HEK293 (cell line): ENCODE data around the gene SLC13A3.

Experiments used
- GFI1B ChIP-seq: fragments of 450-650 bp; formaldehyde crosslinking; IDR thresholded peaks from 2 replicates; pipeline ENCODE4 v1.5.1; 2016; ENCODE audit warnings: missing biosample characterization, missing genetic modification characterization
- GLIS2 ChIP-seq: fragments of 450-650 bp; formaldehyde crosslinking; IDR thresholded peaks from 2 replicates; pipeline ENCODE4 v1.5.1; 2016; ENCODE audit warnings: missing biosample characterization, missing genetic modification characterization
- KLF1 ChIP-seq: fragments of 450-650 bp; formaldehyde crosslinking; IDR thresholded peaks from 2 replicates; pipeline ENCODE4 v1.5.1; 2016; ENCODE audit warnings: missing biosample characterization, missing genetic modification characterization
- KLF16 ChIP-seq: fragments of 450-650 bp; formaldehyde crosslinking; IDR thresholded peaks from 2 replicates; pipeline ENCODE4 v1.5.1; 2017; ENCODE audit warnings: missing biosample characterization, missing genetic modification characterization
- OVOL3 ChIP-seq: fragments of 450-650 bp; formaldehyde crosslinking; IDR thresholded peaks from 2 replicates; pipeline ENCODE4 v1.5.1; 2016; ENCODE audit warnings: missing biosample characterization, missing genetic modification characterization
- SALL2 ChIP-seq: fragments of 450-650 bp; formaldehyde crosslinking; IDR thresholded peaks from 2 replicates; pipeline ENCODE4 v1.5.0; 2017; ENCODE audit warnings: missing biosample characterization, mild to moderate bottlenecking, missing genetic modification characterization, borderline replicate concordance
- SP3 ChIP-seq: fragments of 450-650 bp; formaldehyde crosslinking; IDR thresholded peaks from 2 replicates; pipeline ENCODE4 v1.5.1; 2016; ENCODE audit warnings: missing biosample characterization, missing genetic modification characterization
- ZBTB20 ChIP-seq: fragments of 450-650 bp; formaldehyde crosslinking; IDR thresholded peaks from 2 replicates; pipeline ENCODE4 v1.5.1; 2016; ENCODE audit warnings: missing biosample characterization, missing genetic modification characterization
- ZFP37 ChIP-seq: fragments of 450-650 bp; formaldehyde crosslinking; IDR thresholded peaks from 2 replicates; pipeline ENCODE4 v1.5.1; 2016; ENCODE audit warnings: missing biosample characterization, missing genetic modification characterization
- ZIC2 ChIP-seq: fragments of 450-650 bp; formaldehyde crosslinking; IDR thresholded peaks from 2 replicates; pipeline ENCODE4 v1.5.1; 2016; ENCODE audit warnings: missing biosample characterization, missing genetic modification characterization
- ZNF121 ChIP-seq: fragments of 450-650 bp; formaldehyde crosslinking; IDR thresholded peaks from 2 replicates; pipeline ENCODE4 v1.5.1; 2016; ENCODE audit warnings: missing biosample characterization, missing genetic modification characterization
- ZNF148 ChIP-seq: fragments of 450-650 bp; formaldehyde crosslinking; IDR thresholded peaks from 2 replicates; pipeline ENCODE4 v1.5.0; 2017; ENCODE audit warnings: missing biosample characterization, missing genetic modification characterization, borderline replicate concordance
- ZNF169 ChIP-seq: fragments of 450-650 bp; formaldehyde crosslinking; IDR thresholded peaks from 2 replicates; pipeline ENCODE4 v1.5.1; 2016; ENCODE audit warnings: missing biosample characterization, missing genetic modification characterization
- ZNF174 ChIP-seq: fragments of 450-650 bp; formaldehyde crosslinking; IDR thresholded peaks from 2 replicates; pipeline ENCODE4 v1.5.0; 2017; ENCODE audit warnings: missing biosample characterization, mild to moderate bottlenecking, missing genetic modification characterization
- ZNF221 ChIP-seq: fragments of 450-650 bp; formaldehyde crosslinking; IDR thresholded peaks from 2 replicates; pipeline ENCODE4 v1.5.1; 2017; ENCODE audit warnings: missing biosample characterization, missing genetic modification characterization, borderline replicate concordance
- ZNF223 ChIP-seq: fragments of 450-650 bp; formaldehyde crosslinking; IDR thresholded peaks from 2 replicates; pipeline ENCODE4 v1.5.1; 2016; ENCODE audit warnings: missing biosample characterization, missing genetic modification characterization
- ZNF248 ChIP-seq: fragments of 450-650 bp; formaldehyde crosslinking; IDR thresholded peaks from 2 replicates; pipeline ENCODE4 v1.5.1; 2017; ENCODE audit warnings: missing biosample characterization, missing genetic modification characterization
- ZNF302 ChIP-seq: fragments of 450-650 bp; formaldehyde crosslinking; IDR thresholded peaks from 2 replicates; pipeline ENCODE4 v1.5.1; 2016; ENCODE audit warnings: missing biosample characterization, missing genetic modification characterization, low read depth
- ZNF335 ChIP-seq: fragments of 450-650 bp; formaldehyde crosslinking; conservative IDR thresholded peaks from 2 replicates; pipeline ENCODE4 v1.5.1; 2016; ENCODE audit warnings: missing biosample characterization, missing genetic modification characterization
- ZNF37A ChIP-seq: fragments of 450-650 bp; IDR thresholded peaks from 2 replicates; pipeline ENCODE4 v1.5.1; 2018; ENCODE audit warnings: missing biosample characterization, missing genetic modification characterization
- ZNF529 ChIP-seq: fragments of 450-650 bp; formaldehyde crosslinking; IDR thresholded peaks from 2 replicates; pipeline ENCODE4 v1.5.1; 2017; ENCODE audit warnings: missing genetic modification characterization, missing biosample characterization; ENCODE audit not compliant: insufficient replicate concordance
- ZNF530 ChIP-seq: fragments of 450-650 bp; formaldehyde crosslinking; IDR thresholded peaks from 2 replicates; pipeline ENCODE4 v1.5.1; 2016; ENCODE audit warnings: low read depth, missing biosample characterization, missing genetic modification characterization
- ZNF560 ChIP-seq: fragments of 450-650 bp; formaldehyde crosslinking; IDR thresholded peaks from 2 replicates; pipeline ENCODE4 v1.5.1; 2017; ENCODE audit warnings: missing biosample characterization, missing genetic modification characterization, borderline replicate concordance
- ZNF596 ChIP-seq: fragments of 450-650 bp; IDR thresholded peaks from 2 replicates; pipeline ENCODE4 v1.5.0; 2018; ENCODE audit warnings: missing biosample characterization, mild to moderate bottlenecking, missing genetic modification characterization, moderate library complexity
- ZNF610 ChIP-seq: fragments of 450-650 bp; formaldehyde crosslinking; IDR thresholded peaks from 2 replicates; pipeline ENCODE4 v1.5.1; 2016; ENCODE audit warnings: missing biosample characterization, missing genetic modification characterization, borderline replicate concordance
- ZNF621 ChIP-seq: fragments of 450-650 bp; formaldehyde crosslinking; IDR thresholded peaks from 2 replicates; pipeline ENCODE4 v1.5.1; 2017; ENCODE audit warnings: missing biosample characterization, missing genetic modification characterization
- ZNF624 ChIP-seq: fragments of 450-650 bp; formaldehyde crosslinking; IDR thresholded peaks from 2 replicates; pipeline ENCODE4 v1.5.1; 2017; ENCODE audit warnings: missing biosample characterization, missing genetic modification characterization
- ZNF654 ChIP-seq: fragments of 450-650 bp; formaldehyde crosslinking; IDR thresholded peaks from 2 replicates; pipeline ENCODE4 v1.5.1; 2016; ENCODE audit warnings: low read depth, missing biosample characterization, missing genetic modification characterization
- ZNF658 ChIP-seq: fragments of 450-650 bp; formaldehyde crosslinking; IDR thresholded peaks from 2 replicates; pipeline ENCODE4; 2016; ENCODE audit warnings: missing biosample characterization, missing genetic modification characterization
- ZNF664 ChIP-seq: fragments of 450-650 bp; formaldehyde crosslinking; IDR thresholded peaks from 2 replicates; pipeline ENCODE4 v1.5.1; 2016; ENCODE audit warnings: missing biosample characterization, missing genetic modification characterization
- ZNF747 ChIP-seq: fragments of 450-650 bp; formaldehyde crosslinking; IDR thresholded peaks from 2 replicates; pipeline ENCODE4 v1.5.1; 2016; ENCODE audit warnings: missing biosample characterization, missing genetic modification characterization
- ZNF792 ChIP-seq: fragments of 450-650 bp; formaldehyde crosslinking; IDR thresholded peaks from 2 replicates; pipeline ENCODE4 v1.5.1; 2016; ENCODE audit warnings: missing biosample characterization, missing genetic modification characterization
- TF ChIP-seq, protein P1 (sequence below): fragments of 450-650 bp; formaldehyde crosslinking; IDR thresholded peaks from 2 replicates; pipeline ENCODE4 v1.5.1; 2016; ENCODE audit warnings: missing biosample characterization, missing genetic modification characterization
- TF ChIP-seq, protein P2 (sequence below): fragments of 450-650 bp; formaldehyde crosslinking; IDR thresholded peaks from 2 replicates; pipeline ENCODE4 v1.5.1; 2017; ENCODE audit warnings: missing biosample characterization, missing genetic modification characterization
- TF ChIP-seq, protein P3 (sequence below): fragments of 450-650 bp; formaldehyde crosslinking; IDR thresholded peaks from 2 replicates; pipeline ENCODE4 v1.5.1; 2016; ENCODE audit warnings: missing biosample characterization, missing genetic modification characterization

Gene SLC13A3

DNA sequence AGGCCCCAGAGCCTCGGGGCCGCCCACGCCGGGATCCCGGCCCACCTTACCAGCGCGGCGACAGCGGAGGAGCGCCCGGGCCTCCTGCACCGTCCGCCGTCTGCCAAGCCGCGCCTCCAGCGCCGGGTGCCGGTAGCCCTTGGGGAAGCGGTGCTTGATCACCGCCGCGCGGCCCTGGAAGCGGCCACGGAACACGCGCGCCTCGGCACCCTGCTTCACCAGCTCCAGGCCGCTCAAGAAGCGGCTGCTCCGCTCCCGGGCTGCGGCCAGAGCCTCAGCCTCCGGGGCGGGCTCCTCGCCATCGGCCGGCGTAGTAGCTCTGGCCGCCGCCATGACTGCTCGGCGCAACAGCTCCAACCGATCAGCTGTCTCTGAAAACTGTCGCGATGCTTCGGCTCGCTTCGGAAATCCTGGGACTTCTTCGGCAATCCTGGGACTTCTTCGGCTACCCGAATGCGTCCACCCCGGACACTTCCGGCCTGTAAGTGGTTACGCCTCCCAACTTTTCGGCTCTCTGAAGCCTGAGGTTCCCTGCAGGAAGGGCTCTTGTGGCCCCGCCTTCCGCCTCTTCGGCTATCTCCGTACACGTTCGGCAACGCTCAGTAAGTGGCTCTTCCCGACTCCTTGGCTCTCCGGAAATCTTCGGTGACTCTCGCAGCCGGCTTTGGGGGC lies 38.0 kb upstream of the SLC13A3 start, which contains the start of gene TP53RK (continued):
- peak; percentile 80 for TF ChIP-seq KLF16 (tag by site-specific recombination)
- TF ChIP-seq ZNF169: no peak
- TF ChIP-seq ZNF621 (tag by site-specific recombination): no peak
- TF ChIP-seq, protein P1, sequence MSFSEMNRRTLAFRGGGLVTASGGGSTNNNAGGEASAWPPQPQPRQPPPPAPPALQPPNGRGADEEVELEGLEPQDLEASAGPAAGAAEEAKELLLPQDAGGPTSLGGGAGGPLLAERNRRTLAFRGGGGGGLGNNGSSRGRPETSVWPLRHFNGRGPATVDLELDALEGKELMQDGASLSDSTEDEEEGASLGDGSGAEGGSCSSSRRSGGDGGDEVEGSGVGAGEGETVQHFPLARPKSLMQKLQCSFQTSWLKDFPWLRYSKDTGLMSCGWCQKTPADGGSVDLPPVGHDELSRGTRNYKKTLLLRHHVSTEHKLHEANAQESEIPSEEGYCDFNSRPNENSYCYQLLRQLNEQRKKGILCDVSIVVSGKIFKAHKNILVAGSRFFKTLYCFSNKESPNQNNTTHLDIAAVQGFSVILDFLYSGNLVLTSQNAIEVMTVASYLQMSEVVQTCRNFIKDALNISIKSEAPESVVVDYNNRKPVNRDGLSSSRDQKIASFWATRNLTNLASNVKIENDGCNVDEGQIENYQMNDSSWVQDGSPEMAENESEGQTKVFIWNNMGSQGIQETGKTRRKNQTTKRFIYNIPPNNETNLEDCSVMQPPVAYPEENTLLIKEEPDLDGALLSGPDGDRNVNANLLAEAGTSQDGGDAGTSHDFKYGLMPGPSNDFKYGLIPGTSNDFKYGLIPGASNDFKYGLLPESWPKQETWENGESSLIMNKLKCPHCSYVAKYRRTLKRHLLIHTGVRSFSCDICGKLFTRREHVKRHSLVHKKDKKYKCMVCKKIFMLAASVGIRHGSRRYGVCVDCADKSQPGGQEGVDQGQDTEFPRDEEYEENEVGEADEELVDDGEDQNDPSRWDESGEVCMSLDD (tag by site-specific recombination): no peak
- no peak; the same call in none of the 2 replicates for TF ChIP-seq ZNF335 (tag by site-specific recombination)
- no peak for TF ChIP-seq ZIC2
- TF ChIP-seq ZNF654: no peak
- TF ChIP-seq, protein P2, sequence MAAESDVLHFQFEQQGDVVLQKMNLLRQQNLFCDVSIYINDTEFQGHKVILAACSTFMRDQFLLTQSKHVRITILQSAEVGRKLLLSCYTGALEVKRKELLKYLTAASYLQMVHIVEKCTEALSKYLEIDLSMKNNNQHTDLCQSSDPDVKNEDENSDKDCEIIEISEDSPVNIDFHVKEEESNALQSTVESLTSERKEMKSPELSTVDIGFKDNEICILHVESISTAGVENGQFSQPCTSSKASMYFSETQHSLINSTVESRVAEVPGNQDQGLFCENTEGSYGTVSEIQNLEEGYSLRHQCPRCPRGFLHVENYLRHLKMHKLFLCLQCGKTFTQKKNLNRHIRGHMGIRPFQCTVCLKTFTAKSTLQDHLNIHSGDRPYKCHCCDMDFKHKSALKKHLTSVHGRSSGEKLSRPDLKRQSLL (tag by site-specific recombination): peak; percentile 87; the same call in 1 of the 2 replicates
- TF ChIP-seq ZNF148: no peak
- no peak for TF ChIP-seq ZNF792 (tag by site-specific recombination)
- TF ChIP-seq GLIS2 (tag by site-specific recombination): peak; percentile 58; the same call in 1 of the 2 replicates
- TF ChIP-seq ZNF221: no peak
- TF ChIP-seq ZNF610 (tag by site-specific recombination): no peak
- TF ChIP-seq ZNF248 (tag by site-specific recombination): no peak
- TF ChIP-seq ZNF174 (tag by site-specific recombination): no peak
- no peak for TF ChIP-seq ZNF121 (tag by site-specific recombination)
- TF ChIP-seq SALL2 (tag by site-specific recombination): no peak
- no peak for TF ChIP-seq GFI1B (tag by site-specific recombination)
- TF ChIP-seq ZNF529 (tag by site-specific recombination): no peak
- no peak for TF ChIP-seq ZNF658 (tag by site-specific recombination)
- no peak for TF ChIP-seq ZNF302 (tag by site-specific recombination)
- no peak for TF ChIP-seq ZNF37A (tag by site-specific recombination)
- no peak; the same call in 1 of the 2 replicates for TF ChIP-seq ZNF223 (tag by site-specific recombination)
- TF ChIP-seq ZFP37 (tag by site-specific recombination): no peak
- TF ChIP-seq ZNF624 (tag by site-specific recombination): no peak
- TF ChIP-seq ZNF530 (tag by site-specific recombination): no peak
- TF ChIP-seq SP3 (tag by site-specific recombination): peak; percentile 48; the same call in 1 of the 2 replicates
- TF ChIP-seq, protein P3, sequence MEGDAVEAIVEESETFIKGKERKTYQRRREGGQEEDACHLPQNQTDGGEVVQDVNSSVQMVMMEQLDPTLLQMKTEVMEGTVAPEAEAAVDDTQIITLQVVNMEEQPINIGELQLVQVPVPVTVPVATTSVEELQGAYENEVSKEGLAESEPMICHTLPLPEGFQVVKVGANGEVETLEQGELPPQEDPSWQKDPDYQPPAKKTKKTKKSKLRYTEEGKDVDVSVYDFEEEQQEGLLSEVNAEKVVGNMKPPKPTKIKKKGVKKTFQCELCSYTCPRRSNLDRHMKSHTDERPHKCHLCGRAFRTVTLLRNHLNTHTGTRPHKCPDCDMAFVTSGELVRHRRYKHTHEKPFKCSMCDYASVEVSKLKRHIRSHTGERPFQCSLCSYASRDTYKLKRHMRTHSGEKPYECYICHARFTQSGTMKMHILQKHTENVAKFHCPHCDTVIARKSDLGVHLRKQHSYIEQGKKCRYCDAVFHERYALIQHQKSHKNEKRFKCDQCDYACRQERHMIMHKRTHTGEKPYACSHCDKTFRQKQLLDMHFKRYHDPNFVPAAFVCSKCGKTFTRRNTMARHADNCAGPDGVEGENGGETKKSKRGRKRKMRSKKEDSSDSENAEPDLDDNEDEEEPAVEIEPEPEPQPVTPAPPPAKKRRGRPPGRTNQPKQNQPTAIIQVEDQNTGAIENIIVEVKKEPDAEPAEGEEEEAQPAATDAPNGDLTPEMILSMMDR (tag by site-specific recombination): peak; percentile 73
- TF ChIP-seq ZNF596 (tag by site-specific recombination): no peak
- no peak for TF ChIP-seq KLF1 (tag by site-specific recombination)
- peak; percentile 91 for TF ChIP-seq ZBTB20 (tag by site-specific recombination)
- TF ChIP-seq ZNF747 (tag by site-specific recombination): no peak
- TF ChIP-seq OVOL3 (tag by site-specific recombination): no peak; the same call in 1 of the 2 replicates
- TF ChIP-seq ZNF664 (tag by site-specific recombination): no peak
- no peak for TF ChIP-seq ZNF560 (tag by site-specific recombination)
